ENCODE data around the gene SAMD11. TPM values are rescaled to one million over a fixed set of nuclear protein-coding genes. Genes with fewer than 3 reads are reported as not detected.

SAMD11 gene
- total RNA-seq, 1 experiment from 2014 or later: 11.5 TPM

- Histone ChIP-seq H4K20me1 (ENCODE audit: insufficient read depth) (no peaks in the 10 kb centered on the region; the same call in 1 of the 2 replicates), H3K79me2 (ENCODE audit: insufficient read depth, low read length) (peaks cover 60% of the 10 kb centered on the region), H3K4me2 (ENCODE audit: low read length) (no peak overlapping the region), H3K4me1 (ENCODE audit: control insufficient read depth in 1 of 2, insufficient read depth in 2 of 2, low read length in 2 of 2) (peaks cover 6 to 9% of the 10 kb centered on the region in 2 experiments), H2AFZ (ENCODE audit: low read depth, low read length, poor library complexity, severe bottlenecking) (no peak overlapping the region), H3K9me3 (ENCODE audit: control insufficient read depth in 1 of 2, insufficient read depth in 1 of 2, low read depth in 1 of 2, low read length in 2 of 2) (no peaks in the 10 kb centered on the region), H3K4me3 (replicated peaks in 1 of 2; ENCODE audit: low read depth in 1 of 2, low read length in 2 of 2) (no peak overlapping the region), H3K9me2 (ENCODE audit: insufficient read depth) (no peaks in the 10 kb centered on the region), H3K36me3 (ENCODE audit: control insufficient read depth in 1 of 2, insufficient read depth in 2 of 2, low read length in 2 of 2) (peaks cover 31 to 62% of the 10 kb centered on the region in 2 experiments), H3K27ac (ENCODE audit: low read depth, low read length) (no peak overlapping the region), H3K9ac (ENCODE audit: low read length) (no peak overlapping the region), H3K27me3 (ENCODE audit: insufficient read depth, low read length) (no peaks in the 10 kb centered on the region)
- TF ChIP-seq ELF1 (IDR thresholded peaks at IDR 0.05; ENCODE audit: borderline replicate concordance, low read depth) (no peak), EZH2 (IDR thresholded peaks at IDR 0.05) (no peak), SRF (IDR thresholded peaks at IDR 0.05; ENCODE audit: low read depth) (no peak), POLR2A (IDR thresholded peaks at IDR 0.05; ENCODE audit: borderline replicate concordance, extremely low read depth, insufficient read depth, insufficient read length) (no peak), FOSL1 (IDR thresholded peaks at IDR 0.05; ENCODE audit: low read depth) (no peak), EGR1 (IDR thresholded peaks at IDR 0.05; ENCODE audit: low read depth) (no peak)
- intact Hi-C loops (cut with micrococcal nuclease): no loop called here
- ChIA-PET POLR2A (no interaction called here), RAD21 (ENCODE audit: low non-redundant PET in 1 of 2, low total read pairs in 2 of 2, uncharacterized antibody in 2 of 2, unreplicated experiment in 2 of 2) (interaction anchor here in 1 of 2 experiments (0.8 kb wide), 1 partner anchor 8 kb away, joined by 3 read pairs; no protein-coding TSS in a partner anchor), CTCF (no interaction called here)
- ATAC-seq: no peak
- DNase-seq (ENCODE audit: low read depth, low spot score): no peak
- BruUV-seq (replicated peaks): no TSS peak
Measured at GRCh38 chr1:954927-955326, 31.2 kb downstream of the SAMD11 start.

- H3K4me1 ChIP-seq (ENCODE audit: control insufficient read depth in 1 of 2, insufficient read depth in 2 of 2, low read length in 2 of 2): peaks cover 6 to 9% of the 10 kb centered on the region in 2 experiments
- H3K27ac ChIP-seq (ENCODE audit: low read depth, low read length): no peak overlapping the region
- no peaks in the 10 kb centered on the region; the same call in 1 of the 2 replicates for H4K20me1 ChIP-seq (ENCODE audit: insufficient read depth)
- no peak overlapping the region for H3K4me3 ChIP-seq (replicated peaks in 1 of 2; ENCODE audit: low read depth in 1 of 2, low read length in 2 of 2)
- H3K36me3 ChIP-seq (ENCODE audit: control insufficient read depth in 1 of 2, insufficient read depth in 2 of 2, low read length in 2 of 2): peaks cover 27 to 57% of the 10 kb centered on the region in 2 experiments
- no peaks in the 10 kb centered on the region for H3K27me3 ChIP-seq (ENCODE audit: insufficient read depth, low read length)
- peaks cover 63% of the 10 kb centered on the region for H3K79me2 ChIP-seq (ENCODE audit: insufficient read depth, low read length)
- H3K9me2 ChIP-seq (ENCODE audit: insufficient read depth): no peaks in the 10 kb centered on the region
- H3K9me3 ChIP-seq (ENCODE audit: control insufficient read depth in 1 of 2, insufficient read depth in 1 of 2, low read depth in 1 of 2, low read length in 2 of 2): no peaks in the 10 kb centered on the region
- intact Hi-C loops (cut with micrococcal nuclease): no loop called here
- no peak overlapping the region for H3K4me2 ChIP-seq (ENCODE audit: low read length)
- no TSS peak for BruUV-seq (replicated peaks)
- H3K9ac ChIP-seq (ENCODE audit: low read length): no peak overlapping the region
- TF ChIP-seq CBX3 (IDR thresholded peaks at IDR 0.05; ENCODE audit: low read depth) (no peak), POLR2AphosphoS5 (IDR thresholded peaks at IDR 0.05; ENCODE audit: low read depth, low read length) (no peak), EGR1 (IDR thresholded peaks at IDR 0.05; ENCODE audit: low read depth) (no peak), SP1 (IDR thresholded peaks at IDR 0.05; ENCODE audit: low read depth) (no peak), EZH2phosphoT487 (IDR thresholded peaks at IDR 0.05; ENCODE audit: borderline replicate concordance) (no peak), CEBPB (IDR thresholded peaks at IDR 0.05; ENCODE audit: low read depth) (no peak), SRF (IDR thresholded peaks at IDR 0.05; ENCODE audit: low read depth) (no peak), ZNF274 (IDR thresholded peaks at IDR 0.05; ENCODE audit: low read depth, low read length) (no peak), RAD21 (IDR thresholded peaks at IDR 0.05; ENCODE audit: low read depth) (no peak), FOSL1 (IDR thresholded peaks at IDR 0.05; ENCODE audit: low read depth) (no peak), REST (IDR thresholded peaks at IDR 0.05; ENCODE audit: low read depth) (no peak)
- POLR2A ChIA-PET: no interaction called here
- no peak overlapping the region for H2AFZ ChIP-seq (ENCODE audit: low read depth, low read length, poor library complexity, severe bottlenecking)
- RAD21 ChIA-PET (ENCODE audit: low non-redundant PET in 1 of 2, low total read pairs in 2 of 2, uncharacterized antibody in 2 of 2, unreplicated experiment in 2 of 2): no interaction called here
- DNase-seq (ENCODE audit: low read depth, low spot score) (no peak), ATAC-seq (no peak)
- CTCF ChIA-PET: no interaction called here
Measured at GRCh38 chr1:955474-955873, 31.8 kb downstream of the SAMD11 start.
